ENCODE data around the gene STAT6.

The STAT6 gene

GRCh38 chr12:57099047-57099714 is 12.0 kb downstream of the STAT6 start:
- no peak for DNase-seq

DNA sequence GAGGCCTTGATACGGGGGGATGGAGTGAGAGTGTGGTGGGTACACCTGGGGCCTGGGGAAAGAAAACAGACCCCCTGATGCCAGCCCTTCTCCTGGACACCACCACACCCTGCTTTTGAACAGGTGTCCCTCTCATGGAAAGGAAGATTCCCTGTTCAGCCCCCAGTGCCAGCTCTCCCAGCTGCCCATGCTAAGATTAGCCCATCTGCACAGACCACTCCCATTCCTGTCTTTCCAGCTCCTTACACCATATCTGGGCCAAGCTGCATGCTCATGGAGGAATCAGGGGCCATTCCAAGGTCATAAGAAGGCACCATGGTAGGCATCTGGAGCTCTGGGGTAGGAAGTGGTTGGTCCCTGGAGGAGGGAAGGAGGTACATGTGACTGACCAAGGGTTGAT is 12.6 kb downstream of the STAT6 start:
- DNase-seq = no peak

GRCh38 chr12:57097554-57097835 is 13.7 kb downstream of the STAT6 start:
- DNase-seq = no peak

DNA sequence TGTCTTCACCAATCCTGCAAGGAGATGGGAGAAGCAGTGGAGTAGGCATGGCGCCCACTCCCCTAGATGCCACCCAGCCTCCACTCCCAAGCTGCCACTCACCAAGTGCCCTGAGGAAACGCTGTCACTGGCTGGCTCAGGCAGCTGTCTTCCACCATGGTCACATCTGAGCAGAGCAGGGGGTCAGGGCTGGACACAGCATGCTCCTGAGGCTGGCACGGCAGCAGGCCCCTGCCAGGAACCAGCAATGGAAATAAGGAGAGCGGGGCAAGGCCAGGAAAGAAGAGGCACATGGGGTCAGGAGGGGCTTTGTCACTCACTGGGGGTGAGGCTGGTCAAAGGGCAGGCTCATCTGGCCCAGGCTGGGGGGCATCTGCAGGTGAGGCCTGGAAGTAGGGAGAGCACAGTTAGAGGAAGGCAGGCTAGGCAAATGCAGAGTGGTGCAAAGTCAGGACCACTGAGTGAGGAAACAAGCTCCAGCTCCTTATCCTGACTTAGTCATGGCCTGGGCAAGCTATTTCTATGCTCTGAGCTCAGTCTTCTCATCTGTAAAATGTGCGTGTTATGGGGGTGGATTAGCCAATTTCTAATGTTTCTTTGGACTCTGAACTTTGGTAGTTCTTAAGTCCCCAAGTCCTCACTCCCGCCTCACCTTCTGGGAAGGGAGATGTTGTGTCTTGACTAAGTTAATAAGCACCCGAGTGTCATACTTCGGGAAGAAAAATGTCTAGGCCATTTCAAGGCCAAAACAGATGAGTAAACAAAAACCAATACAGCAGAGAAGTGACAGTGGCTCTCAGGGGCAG is 14.2 kb downstream of the STAT6 start:
- no peak for DNase-seq

DNA sequence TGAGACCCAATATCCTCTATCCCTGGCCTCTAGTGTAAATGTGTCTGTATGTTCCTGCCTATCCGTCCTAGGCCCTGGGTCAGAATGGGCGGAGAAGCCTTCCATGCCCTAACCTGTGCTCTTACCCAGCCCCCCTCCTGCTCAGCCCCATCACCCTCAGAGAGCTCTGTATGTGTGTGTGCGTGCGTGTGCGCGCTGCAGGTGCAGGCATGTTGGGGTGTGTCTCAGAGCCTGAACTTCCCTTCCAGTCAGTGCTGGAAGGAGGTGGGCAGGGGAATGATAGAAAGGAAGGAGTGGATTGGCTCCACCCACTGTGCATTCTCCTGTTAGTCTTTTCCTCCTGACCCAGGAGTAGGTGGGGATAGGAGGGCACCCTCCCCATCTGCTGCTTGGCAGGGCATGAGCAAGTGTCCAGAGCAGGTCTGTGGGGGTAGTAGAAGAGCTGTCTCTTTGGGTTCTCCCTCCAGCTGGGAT is 15.0 kb downstream of the STAT6 start:
- peak; percentile 25 for DNase-seq

DNA sequence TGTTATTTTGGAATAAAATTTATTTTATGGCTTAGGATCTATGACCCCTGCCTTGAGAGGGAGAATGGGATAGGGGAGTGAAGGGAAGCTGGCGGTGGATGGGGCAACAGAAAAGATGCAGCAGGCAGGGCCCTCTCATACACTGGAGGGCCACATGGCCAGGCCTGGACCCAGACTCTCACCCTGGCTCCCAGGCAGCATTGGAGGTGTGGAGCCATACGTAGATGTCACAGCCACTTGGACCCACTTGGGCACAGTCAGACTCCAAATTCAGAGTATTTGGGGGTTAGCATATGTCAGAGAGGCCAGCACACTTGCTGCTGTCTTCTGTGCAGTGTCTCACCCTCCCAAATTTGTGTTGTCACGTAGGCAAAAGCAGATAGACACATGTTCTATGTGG is 15.7 kb downstream of the STAT6 start:
- DNase-seq = no peak

- no peak for DNase-seq
Observed at GRCh38 chr12:57094208-57095160, 16.7 kb downstream of the STAT6 start.

DNA sequence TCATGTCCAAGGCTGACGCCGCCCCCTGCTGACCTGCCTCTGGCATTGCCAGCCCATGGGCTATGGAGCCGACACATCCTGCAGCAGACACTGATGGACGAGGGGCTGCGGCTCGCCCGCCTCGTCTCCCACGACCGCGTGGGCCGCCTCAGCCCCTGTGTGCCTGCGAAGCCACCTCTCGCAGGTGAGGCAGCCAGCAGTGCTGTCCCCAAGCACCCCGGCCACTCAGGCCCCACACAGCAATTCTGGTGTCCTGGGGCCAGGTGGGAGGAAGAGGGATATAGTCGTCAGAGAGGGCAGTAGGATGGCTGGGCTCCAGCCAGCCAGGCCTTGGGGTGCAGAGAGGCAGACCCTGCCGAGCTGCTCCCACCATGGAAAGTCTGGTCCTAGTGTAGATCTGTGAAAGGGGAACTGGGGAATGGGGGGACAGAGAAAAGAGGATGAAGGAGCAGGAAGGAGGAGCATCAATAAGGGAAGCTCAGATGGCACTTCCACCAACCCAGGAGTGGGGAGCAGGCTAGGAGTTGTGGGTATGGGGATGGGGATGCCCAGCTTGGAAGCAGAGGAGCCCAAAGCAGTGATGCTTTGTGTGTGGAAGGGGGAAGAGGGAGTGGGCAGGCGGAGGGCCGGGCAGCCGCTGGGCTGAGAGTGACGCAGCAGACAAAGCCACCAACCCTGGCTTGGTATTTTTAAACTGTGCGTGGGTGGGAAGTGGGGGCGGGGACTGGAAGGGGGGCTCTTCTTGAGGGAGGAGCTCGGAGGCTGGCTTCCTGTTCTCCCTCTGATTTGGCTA is 17.6 kb downstream of the STAT6 start:
- no peak for DNase-seq

DNA sequence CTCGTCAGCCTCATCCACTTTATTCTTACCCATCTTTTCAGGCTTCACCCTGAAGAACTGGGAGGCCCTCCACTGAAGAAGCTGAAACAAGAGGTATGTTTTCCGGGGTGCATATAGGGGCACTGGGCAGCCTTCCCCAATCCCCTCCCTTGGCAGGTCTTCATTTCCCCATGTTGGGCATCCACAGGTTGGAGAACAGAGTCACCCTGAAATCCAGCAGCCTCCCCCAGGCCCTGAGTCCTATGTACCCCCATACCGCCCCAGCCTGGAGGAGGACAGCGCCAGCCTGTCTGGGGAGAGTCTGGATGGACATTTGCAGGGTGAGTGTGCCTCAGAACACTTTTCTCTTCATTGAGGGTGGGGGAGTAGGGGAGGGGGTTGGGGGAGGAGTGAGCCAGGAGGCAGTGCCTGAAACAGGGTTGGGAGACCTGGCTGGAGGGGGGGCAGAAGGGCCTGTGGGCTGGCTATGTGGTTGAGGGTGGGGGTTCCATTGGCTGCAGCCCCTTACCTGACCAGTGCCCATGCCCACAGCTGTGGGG is 18.2 kb downstream of the STAT6 start:
- DNase-seq = no peak

GRCh38 chr12:57092529-57092862 is 18.7 kb downstream of the STAT6 start:
- no peak for DNase-seq

DNA sequence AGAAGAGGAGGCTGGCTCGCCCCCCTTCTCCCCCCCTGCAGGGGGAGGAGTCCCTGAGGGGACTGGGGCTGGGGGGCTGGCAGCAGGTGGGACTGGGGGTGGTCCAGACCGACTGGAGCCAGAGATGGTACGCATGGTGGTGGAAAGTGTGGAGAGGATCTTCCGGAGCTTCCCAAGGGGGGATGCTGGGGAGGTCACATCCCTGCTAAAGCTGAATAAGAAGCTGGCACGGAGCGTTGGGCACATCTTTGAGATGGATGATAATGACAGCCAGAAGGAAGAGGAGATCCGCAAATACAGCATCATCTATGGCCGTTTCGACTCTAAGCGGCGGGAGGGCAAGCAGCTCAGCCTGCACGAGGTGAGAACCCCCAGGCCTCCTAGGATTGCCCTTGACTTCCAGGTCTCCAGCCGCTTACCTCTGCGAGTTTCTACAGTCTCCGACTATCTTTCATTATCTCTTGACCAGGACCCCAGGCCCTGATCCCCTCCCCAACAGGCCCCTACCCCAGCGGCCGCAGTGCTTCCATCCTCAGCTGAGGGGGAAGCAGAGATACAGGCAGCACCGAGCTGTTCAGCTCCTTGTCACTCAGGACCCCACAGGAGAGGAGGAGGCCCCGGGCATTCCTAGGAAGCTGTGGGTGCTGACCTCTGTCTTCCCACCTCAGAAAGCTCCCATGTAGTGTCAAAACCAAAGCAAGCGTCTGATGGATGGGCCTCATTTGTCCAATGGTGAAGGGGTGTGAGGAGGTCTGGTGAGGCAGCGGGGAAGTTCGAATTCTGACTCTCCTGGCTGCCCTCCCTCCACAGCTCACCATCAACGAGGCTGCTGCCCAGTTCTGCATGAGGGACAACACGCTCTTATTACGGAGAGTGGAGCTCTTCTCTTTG is 19.3 kb downstream of the STAT6 start:
- no peak for DNase-seq

- no peak for DNase-seq
Observed at GRCh38 chr12:57090924-57091637, 20.1 kb downstream of the STAT6 start.

- no peak for DNase-seq
Observed at GRCh38 chr12:57090490-57090889, 20.7 kb downstream of the STAT6 start.

DNA sequence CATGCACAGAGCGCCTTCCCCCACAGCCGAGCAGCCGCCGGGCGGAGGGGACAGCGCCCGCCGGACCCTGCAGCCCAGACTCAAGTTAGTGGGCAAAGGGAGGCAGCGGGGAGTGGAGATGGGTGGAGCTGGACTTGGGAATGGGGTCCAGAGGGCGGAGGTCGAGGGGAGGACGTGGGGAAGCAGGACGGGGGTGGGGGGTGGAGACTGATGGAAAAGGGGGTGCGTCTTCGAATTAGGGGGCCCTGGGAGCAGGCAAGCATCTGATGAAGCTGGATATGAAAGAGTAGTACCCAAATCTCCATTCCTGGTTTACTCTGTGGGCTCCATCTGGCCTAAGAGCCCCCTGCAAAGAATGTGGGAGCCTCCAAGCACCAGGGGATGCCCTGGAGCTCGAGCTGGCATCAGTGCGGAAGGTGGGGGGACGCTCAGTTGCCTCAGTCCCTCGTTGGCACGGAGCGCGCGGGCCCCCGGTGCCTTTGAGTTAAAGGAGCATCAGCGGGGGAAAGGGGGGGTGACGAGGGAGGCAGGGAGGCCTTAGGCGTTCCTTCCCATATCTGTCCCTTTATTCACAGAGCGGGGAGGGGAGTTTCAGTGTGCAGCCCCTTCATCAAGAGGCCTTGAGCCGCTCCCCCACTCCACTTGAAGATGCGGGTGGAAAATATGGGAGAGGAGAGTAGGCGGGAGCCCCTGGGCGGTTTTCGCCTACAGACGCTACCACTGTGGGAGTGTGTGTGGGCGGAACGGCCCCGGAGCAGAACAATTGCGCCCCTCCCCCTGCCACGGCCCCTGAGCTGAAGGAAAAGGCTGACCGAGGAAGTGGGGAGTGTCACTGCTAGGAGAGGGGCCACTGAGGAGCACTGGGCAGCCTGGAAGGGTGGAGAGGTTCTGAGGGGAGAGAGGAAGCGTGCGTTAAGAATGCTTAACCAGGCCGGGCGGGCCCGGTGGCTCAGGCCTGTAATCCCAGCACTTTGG is 21.6 kb downstream of the STAT6 start:
- DNase-seq = no peak

- DNase-seq = peak; percentile 55
Observed at GRCh38 chr12:57088354-57089270, 22.6 kb downstream of the STAT6 start, which contains the start of gene NAB2. TSS of gene NAB2 (plus strand) at chr12:57089114. CDS start at chr12:57089272, 158 bp downstream.

GRCh38 chr12:57087691-57088353 is 23.3 kb downstream of the STAT6 start:
- peak; percentile 34 for DNase-seq

DNA sequence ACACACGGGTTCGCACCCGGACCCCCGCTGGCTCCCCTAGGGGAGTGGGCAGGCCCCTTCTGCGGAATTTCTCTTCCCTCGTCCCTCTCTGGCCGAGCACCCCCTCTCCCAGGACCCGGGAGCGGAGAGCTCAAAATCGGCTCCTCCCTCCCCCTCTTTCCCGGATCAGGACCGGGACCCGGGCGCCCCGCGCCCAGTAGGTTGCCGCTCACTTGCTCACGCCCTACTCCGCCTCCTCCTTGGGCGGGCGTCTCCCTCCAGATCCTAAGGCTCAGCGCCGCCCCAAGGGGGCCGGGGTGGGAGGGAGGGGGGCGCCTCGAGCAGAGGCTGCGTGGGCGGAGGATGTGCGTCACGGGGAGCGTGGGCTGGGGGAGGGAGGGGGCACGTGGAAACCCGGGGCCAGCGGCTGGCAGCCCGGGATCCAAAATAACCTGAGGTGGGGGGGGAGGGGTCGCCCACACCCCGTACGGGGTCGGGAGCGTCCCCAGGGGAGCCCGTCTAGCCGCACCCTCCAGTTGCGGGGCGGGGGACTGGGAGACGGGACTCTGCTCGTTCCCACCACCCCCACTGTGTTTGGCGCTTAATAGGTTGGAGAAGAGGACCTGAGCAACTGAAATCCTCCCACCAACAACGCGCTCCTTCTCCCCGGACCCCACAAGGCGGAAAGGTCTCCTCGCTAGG is 24.0 kb downstream of the STAT6 start:
- DNase-seq = no peak
